ENCODE results near the gene TMEM208. TPM values are rescaled to one million over a fixed set of nuclear protein-coding genes. Genes with fewer than 3 reads are reported as not detected.

Gene TMEM208
- total and polyA plus RNA-seq, 2 experiments from 2014 or later = 47.5 to 181 TPM

- Histone ChIP-seq H3K4me3 (no peak overlapping the region), H3K9me2 (replicated peaks; ENCODE audit: insufficient read depth) (no peaks in the 10 kb centered on the region), H3K27me3 (no peaks in the 10 kb centered on the region), H3K4me2 (no peak overlapping the region), H3K4me1 (ENCODE audit: insufficient read depth) (no peaks in the 10 kb centered on the region), H4K20me1 (ENCODE audit: insufficient read depth, poor library complexity, severe bottlenecking) (no peaks in the 10 kb centered on the region), H3K9me3 (ENCODE audit: low read depth) (no peaks in the 10 kb centered on the region), H3K36me3 (replicated peaks; ENCODE audit: insufficient read depth, low read depth) (no peaks in the 10 kb centered on the region), H3K79me2 (no peaks in the 10 kb centered on the region), H2AFZ (no peak overlapping the region), H3K27ac (no peak overlapping the region)
- TF ChIP-seq EZH2phosphoT487 (IDR thresholded peaks at IDR 0.05; ENCODE audit: low read depth, severe bottlenecking, unreplicated experiment) = no peak
- TF ChIP-seq CTCF (IDR thresholded peaks at IDR 0.05; ENCODE audit: poor library complexity) = no peak
- no peak for TF ChIP-seq EZH2 (IDR thresholded peaks at IDR 0.05; ENCODE audit: borderline replicate concordance)
- no peak for DNase-seq (ENCODE audit: low spot score)
- WGBS (ENCODE audit: low lambda C conversion rate, missing lambda C conversion rate) = 92% methylated on average over 4 of the region's 4 CpGs
Observed at GRCh38 chr16:67257486-67258160, 30.7 kb downstream of the TMEM208 start.

- Histone ChIP-seq H3K27me3 (no peaks in the 10 kb centered on the region), H3K4me3 (no peak overlapping the region), H3K4me2 (no peak overlapping the region), H3K36me3 (replicated peaks; ENCODE audit: insufficient read depth, low read depth) (no peaks in the 10 kb centered on the region), H3K9me2 (replicated peaks; ENCODE audit: insufficient read depth) (no peaks in the 10 kb centered on the region), H3K9me3 (ENCODE audit: low read depth) (no peaks in the 10 kb centered on the region), H3K79me2 (no peaks in the 10 kb centered on the region), H3K27ac (no peak overlapping the region), H3K4me1 (ENCODE audit: insufficient read depth) (no peaks in the 10 kb centered on the region), H4K20me1 (ENCODE audit: insufficient read depth, poor library complexity, severe bottlenecking) (no peaks in the 10 kb centered on the region), H2AFZ (no peak overlapping the region)
- TF ChIP-seq EZH2 (IDR thresholded peaks at IDR 0.05; ENCODE audit: borderline replicate concordance) (no peak), EZH2phosphoT487 (IDR thresholded peaks at IDR 0.05; ENCODE audit: low read depth, severe bottlenecking, unreplicated experiment) (no peak), CTCF (IDR thresholded peaks at IDR 0.05; ENCODE audit: poor library complexity) (no peak)
- no peak for DNase-seq (ENCODE audit: low spot score)
- WGBS (ENCODE audit: low lambda C conversion rate, missing lambda C conversion rate) = 91% methylated on average over 11 of the region's 11 CpGs
Observed at GRCh38 chr16:67258161-67258835, 31.4 kb downstream of the TMEM208 start.

GRCh38 chr16:67259705-67260104, 32.8 kb downstream of the TMEM208 start:
- Histone ChIP-seq H3K36me3 (replicated peaks; ENCODE audit: insufficient read depth, low read depth) (no peaks in the 10 kb centered on the region), H3K79me2 (no peaks in the 10 kb centered on the region), H3K27me3 (no peaks in the 10 kb centered on the region), H3K4me3 (no peak overlapping the region), H3K9me3 (ENCODE audit: low read depth) (no peaks in the 10 kb centered on the region), H4K20me1 (ENCODE audit: insufficient read depth, poor library complexity, severe bottlenecking) (no peaks in the 10 kb centered on the region), H3K9me2 (replicated peaks; ENCODE audit: insufficient read depth) (no peaks in the 10 kb centered on the region), H3K27ac (no peak overlapping the region), H3K4me1 (ENCODE audit: insufficient read depth) (no peaks in the 10 kb centered on the region), H2AFZ (no peak overlapping the region), H3K4me2 (no peak overlapping the region)
- DNase-seq (ENCODE audit: low spot score) = no peak
- 91% methylated on average over 12 of the region's 12 CpGs for WGBS (ENCODE audit: low lambda C conversion rate, missing lambda C conversion rate)
- TF ChIP-seq EZH2phosphoT487 (IDR thresholded peaks at IDR 0.05; ENCODE audit: low read depth, severe bottlenecking, unreplicated experiment) = no peak
- no peak for TF ChIP-seq CTCF (IDR thresholded peaks at IDR 0.05; ENCODE audit: poor library complexity)
- TF ChIP-seq EZH2 (IDR thresholded peaks at IDR 0.05; ENCODE audit: borderline replicate concordance) = no peak

All from hepatocyte (in vitro differentiated cells).